ENCODE data around the gene LRP2BP. TPM values are rescaled to one million over a fixed set of nuclear protein-coding genes. Genes with fewer than 3 reads are reported as not detected.

The LRP2BP gene
- polyA plus RNA-seq (0.58 and 1.1 TPM in 2 replicates), polyA minus RNA-seq (1.2 and 2.4 TPM in 2 replicates)

DNA sequence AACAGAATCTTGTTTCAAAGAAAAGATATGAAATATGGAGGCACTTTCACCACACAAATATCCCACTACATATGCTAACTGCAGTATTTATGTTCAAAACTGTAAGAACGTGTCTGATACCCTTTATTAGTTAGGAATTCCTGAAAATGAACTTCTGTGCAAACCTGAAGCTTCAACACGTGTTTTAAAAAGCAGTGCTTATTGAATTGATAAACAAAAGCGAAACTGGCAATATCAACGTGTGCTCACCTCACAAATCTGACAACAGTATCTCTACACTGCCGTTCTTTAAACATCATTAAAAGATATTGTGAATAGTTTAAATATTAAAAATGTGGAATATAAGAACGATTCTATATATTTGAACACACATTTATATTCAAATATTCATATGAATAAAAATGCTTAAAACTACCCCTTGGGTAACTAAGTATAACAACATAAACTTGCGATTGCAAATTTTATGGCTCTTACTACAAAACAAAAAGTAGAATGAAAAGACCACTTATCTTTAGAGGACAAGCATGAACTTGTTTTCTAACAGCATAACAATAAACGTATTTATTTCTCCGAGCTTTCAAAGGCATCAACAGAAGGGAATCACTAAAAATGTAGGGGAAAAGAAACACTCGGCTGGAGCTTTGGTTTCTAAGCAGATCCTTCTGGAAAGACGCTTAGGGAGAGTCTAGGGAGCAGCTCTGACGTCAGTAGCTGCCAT is at the start of gene LRP2BP:
Gene LRP2BP (minus strand): TSS at position 687 of the 718 bp plus-strand sequence. CDS start 17,738 bp downstream, outside the sequence.
- Histone ChIP-seq H3K9ac (ENCODE audit: low read length) (peak within 1 kb of the TSS; percentile 62), H3K9me3 (ENCODE audit: low read length) (no peaks in the 10 kb centered on the region), H3K4me2 (ENCODE audit: low read length) (peak within 1 kb of the TSS; percentile 83), H4K20me1 (ENCODE audit: insufficient read depth) (no peaks in the 10 kb centered on the region), H3K79me2 (replicated peaks; ENCODE audit: insufficient read depth, low read length) (no peaks in the 10 kb centered on the region), H3K27me3 (ENCODE audit: insufficient read depth, low read depth, low read length) (no peaks in the 10 kb centered on the region), H3K4me3 (ENCODE audit: low read length) (peak within 1 kb of the TSS; percentile 89), H3F3A (ENCODE audit: insufficient read depth, low read length, poor library complexity, severe bottlenecking) (no peaks in the 10 kb centered on the region), H3K27ac (ENCODE audit: low read length) (no peak within 1 kb of the TSS), H3K9me2 (ENCODE audit: insufficient read depth, low read length) (no peaks in the 10 kb centered on the region), H2AFZ (ENCODE audit: low read depth, low read length) (peak within 1 kb of the TSS; percentile 65), H3K36me3 (ENCODE audit: insufficient read depth, low read length) (no peaks in the 10 kb centered on the region)
- TF ChIP-seq EZH2 (IDR thresholded peaks at IDR 0.05; ENCODE audit: borderline replicate concordance, insufficient read depth, low read length, poor library complexity, severe bottlenecking): no peak
- TF ChIP-seq POLR2AphosphoS5 (IDR thresholded peaks at IDR 0.05): no peak
- TF ChIP-seq TAF1 (IDR thresholded peaks at IDR 0.05; ENCODE audit: low read depth): no peak
- TF ChIP-seq, protein P1, sequence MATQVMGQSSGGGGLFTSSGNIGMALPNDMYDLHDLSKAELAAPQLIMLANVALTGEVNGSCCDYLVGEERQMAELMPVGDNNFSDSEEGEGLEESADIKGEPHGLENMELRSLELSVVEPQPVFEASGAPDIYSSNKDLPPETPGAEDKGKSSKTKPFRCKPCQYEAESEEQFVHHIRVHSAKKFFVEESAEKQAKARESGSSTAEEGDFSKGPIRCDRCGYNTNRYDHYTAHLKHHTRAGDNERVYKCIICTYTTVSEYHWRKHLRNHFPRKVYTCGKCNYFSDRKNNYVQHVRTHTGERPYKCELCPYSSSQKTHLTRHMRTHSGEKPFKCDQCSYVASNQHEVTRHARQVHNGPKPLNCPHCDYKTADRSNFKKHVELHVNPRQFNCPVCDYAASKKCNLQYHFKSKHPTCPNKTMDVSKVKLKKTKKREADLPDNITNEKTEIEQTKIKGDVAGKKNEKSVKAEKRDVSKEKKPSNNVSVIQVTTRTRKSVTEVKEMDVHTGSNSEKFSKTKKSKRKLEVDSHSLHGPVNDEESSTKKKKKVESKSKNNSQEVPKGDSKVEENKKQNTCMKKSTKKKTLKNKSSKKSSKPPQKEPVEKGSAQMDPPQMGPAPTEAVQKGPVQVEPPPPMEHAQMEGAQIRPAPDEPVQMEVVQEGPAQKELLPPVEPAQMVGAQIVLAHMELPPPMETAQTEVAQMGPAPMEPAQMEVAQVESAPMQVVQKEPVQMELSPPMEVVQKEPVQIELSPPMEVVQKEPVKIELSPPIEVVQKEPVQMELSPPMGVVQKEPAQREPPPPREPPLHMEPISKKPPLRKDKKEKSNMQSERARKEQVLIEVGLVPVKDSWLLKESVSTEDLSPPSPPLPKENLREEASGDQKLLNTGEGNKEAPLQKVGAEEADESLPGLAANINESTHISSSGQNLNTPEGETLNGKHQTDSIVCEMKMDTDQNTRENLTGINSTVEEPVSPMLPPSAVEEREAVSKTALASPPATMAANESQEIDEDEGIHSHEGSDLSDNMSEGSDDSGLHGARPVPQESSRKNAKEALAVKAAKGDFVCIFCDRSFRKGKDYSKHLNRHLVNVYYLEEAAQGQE (IDR thresholded peaks at IDR 0.05; ENCODE audit: borderline replicate concordance): no peak
- TF ChIP-seq EP300 (conservative IDR thresholded peaks at IDR 0.05; ENCODE audit: poor library complexity, severe bottlenecking): no peak
- TF ChIP-seq RAD21 (conservative IDR thresholded peaks at IDR 0.05): no peak
- no peak for TF ChIP-seq SMC3 (conservative IDR thresholded peaks at IDR 0.05; ENCODE audit: poor library complexity)
- TF ChIP-seq, protein P2, sequence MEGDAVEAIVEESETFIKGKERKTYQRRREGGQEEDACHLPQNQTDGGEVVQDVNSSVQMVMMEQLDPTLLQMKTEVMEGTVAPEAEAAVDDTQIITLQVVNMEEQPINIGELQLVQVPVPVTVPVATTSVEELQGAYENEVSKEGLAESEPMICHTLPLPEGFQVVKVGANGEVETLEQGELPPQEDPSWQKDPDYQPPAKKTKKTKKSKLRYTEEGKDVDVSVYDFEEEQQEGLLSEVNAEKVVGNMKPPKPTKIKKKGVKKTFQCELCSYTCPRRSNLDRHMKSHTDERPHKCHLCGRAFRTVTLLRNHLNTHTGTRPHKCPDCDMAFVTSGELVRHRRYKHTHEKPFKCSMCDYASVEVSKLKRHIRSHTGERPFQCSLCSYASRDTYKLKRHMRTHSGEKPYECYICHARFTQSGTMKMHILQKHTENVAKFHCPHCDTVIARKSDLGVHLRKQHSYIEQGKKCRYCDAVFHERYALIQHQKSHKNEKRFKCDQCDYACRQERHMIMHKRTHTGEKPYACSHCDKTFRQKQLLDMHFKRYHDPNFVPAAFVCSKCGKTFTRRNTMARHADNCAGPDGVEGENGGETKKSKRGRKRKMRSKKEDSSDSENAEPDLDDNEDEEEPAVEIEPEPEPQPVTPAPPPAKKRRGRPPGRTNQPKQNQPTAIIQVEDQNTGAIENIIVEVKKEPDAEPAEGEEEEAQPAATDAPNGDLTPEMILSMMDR (IDR thresholded peaks at IDR 0.05; ENCODE audit: poor library complexity, severe bottlenecking): no peak
- no peak for TF ChIP-seq MXI1 (conservative IDR thresholded peaks at IDR 0.05; ENCODE audit: poor library complexity, severe bottlenecking)

DNA sequence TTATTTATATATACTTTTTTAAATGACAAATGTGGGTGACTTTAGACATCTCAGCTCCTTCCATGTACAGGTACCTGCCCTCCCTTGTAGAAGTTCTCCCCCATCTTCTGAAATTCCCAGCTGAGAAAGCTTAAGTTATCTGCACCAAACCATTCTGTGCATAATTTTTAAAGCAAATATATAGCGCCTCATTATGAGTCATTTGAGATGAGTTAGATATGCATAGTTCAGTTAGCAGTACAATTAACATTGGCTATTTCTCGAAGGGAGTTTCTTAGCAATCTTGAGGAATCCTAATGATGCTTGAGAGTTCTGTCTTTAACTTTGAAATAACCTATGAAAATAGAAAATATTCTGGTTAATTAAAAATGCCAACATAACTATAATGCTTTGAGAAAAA is 49.5 kb upstream of the LRP2BP start:
- H2AFZ ChIP-seq (ENCODE audit: low read depth, low read length): no peak overlapping the region
- no peak overlapping the region for H3K4me2 ChIP-seq (ENCODE audit: low read length)
- TF ChIP-seq, protein P2 (IDR thresholded peaks at IDR 0.05; ENCODE audit: poor library complexity, severe bottlenecking): no peak
- TF ChIP-seq, protein P1 (IDR thresholded peaks at IDR 0.05; ENCODE audit: borderline replicate concordance): no peak
- TF ChIP-seq EP300 (conservative IDR thresholded peaks at IDR 0.05; ENCODE audit: poor library complexity, severe bottlenecking) (no peak), TAF1 (IDR thresholded peaks at IDR 0.05; ENCODE audit: low read depth) (no peak), SMC3 (conservative IDR thresholded peaks at IDR 0.05; ENCODE audit: poor library complexity) (no peak), EZH2 (IDR thresholded peaks at IDR 0.05; ENCODE audit: borderline replicate concordance, insufficient read depth, low read length, poor library complexity, severe bottlenecking) (no peak), POLR2AphosphoS5 (IDR thresholded peaks at IDR 0.05) (no peak), RAD21 (conservative IDR thresholded peaks at IDR 0.05) (no peak), MXI1 (conservative IDR thresholded peaks at IDR 0.05; ENCODE audit: poor library complexity, severe bottlenecking) (no peak)
- H3K9ac ChIP-seq (ENCODE audit: low read length): no peak overlapping the region
- H3K27ac ChIP-seq (ENCODE audit: low read length): no peak overlapping the region
- no peaks in the 10 kb centered on the region for H3K9me2 ChIP-seq (ENCODE audit: insufficient read depth, low read length)
- H3K9me3 ChIP-seq (ENCODE audit: low read length): no peaks in the 10 kb centered on the region
- H3K27me3 ChIP-seq (ENCODE audit: insufficient read depth, low read depth, low read length): no peaks in the 10 kb centered on the region
- H3K79me2 ChIP-seq (replicated peaks; ENCODE audit: insufficient read depth, low read length): no peaks in the 10 kb centered on the region
- H3F3A ChIP-seq (ENCODE audit: insufficient read depth, low read length, poor library complexity, severe bottlenecking): no peaks in the 10 kb centered on the region
- H3K36me3 ChIP-seq (ENCODE audit: insufficient read depth, low read length): no peaks in the 10 kb centered on the region
- H4K20me1 ChIP-seq (ENCODE audit: insufficient read depth): no peaks in the 10 kb centered on the region
- no peak overlapping the region for H3K4me3 ChIP-seq (ENCODE audit: low read length)

All from neural cell (in vitro differentiated cells).